NCI-H748 (cell line): Measurements from ENCODE around the gene STIMATE.

Experiments used
- DNase-seq: peaks from one replicate; lab custom pipeline; 2025; ENCODE audit not compliant: unreplicated experiment; lab: John Stamatoyannopoulos, UW

STIMATE gene

DNA sequence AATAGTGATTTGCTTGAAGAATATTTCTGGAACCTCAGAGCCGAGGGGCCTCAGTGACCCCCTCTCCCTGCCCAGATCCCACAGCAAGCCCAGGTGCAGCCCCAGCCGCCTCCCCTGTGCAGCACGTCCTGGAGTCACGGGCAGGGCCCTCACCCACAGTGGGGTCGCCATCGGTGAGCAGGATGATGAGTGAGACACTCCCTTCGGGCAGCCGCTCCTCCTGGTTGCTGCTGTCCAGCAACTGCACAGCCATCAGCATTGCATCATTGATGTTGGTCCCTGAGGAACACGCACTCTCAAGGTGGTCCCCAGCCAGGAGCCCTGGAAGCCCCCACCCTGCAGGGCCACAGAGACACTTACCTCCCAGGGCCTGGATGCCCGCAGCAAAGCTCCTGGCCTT lies 73.3 kb downstream of the STIMATE start:
- no peak for DNase-seq

DNA sequence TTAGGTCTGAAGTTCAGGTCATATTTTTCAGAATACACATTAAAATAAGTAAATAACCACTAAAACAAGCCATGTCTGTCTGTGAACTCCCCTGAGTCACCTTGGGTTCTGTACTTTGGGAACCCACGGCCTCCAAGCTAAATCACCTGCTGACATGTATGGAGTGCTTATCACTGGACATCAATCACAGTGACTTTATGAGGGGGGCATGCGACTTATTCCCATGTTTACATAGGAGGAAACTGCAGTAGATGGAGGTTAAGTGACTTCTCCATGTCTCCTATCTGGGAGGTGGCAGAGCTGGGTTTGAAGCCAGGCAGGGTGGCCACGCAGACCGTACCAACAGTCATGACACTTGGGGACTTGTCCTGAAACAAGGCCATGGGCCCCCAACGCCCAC lies 75.0 kb downstream of the STIMATE start:
- DNase-seq = no peak

DNA sequence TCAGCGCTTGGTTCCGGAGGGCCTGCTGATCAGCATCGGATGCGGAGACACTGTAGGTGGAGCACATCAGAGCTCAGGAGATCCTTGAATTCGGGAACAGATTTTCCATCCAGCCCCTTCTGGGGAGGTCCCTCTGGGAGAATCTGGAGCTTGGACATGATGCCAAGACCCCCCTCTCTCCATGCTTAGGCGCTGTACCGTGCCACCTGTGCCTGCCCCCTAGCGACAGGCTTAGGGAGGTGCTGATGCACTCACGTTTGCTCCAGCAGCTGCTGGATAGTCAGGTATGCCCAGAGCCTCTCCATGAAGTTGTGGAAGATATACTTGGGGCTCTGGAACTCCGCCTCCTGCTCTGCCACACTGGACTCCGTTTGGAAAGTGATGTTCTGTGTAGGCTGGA lies 76.6 kb downstream of the STIMATE start:
- peak; percentile 19 for DNase-seq

DNA sequence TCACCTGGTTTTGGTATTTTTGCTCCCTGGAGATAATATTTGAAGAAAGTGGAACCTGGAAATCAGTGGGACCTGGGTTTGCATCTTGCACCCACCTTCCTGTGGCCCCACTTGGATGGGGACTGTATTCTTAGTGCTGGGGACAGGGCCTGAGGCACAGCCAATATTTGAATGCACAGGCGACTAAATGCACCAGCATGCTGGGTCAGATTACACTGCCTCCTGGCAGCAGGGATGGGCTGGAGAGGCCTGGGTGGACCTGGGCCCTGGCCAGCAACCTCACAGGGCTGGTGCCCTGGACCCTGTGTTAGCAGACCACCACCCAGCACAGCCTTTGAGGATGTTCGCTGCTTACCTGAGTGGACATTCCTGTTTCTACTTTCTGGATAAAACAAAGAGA lies 77.4 kb downstream of the STIMATE start:
- DNase-seq = no peak

DNA sequence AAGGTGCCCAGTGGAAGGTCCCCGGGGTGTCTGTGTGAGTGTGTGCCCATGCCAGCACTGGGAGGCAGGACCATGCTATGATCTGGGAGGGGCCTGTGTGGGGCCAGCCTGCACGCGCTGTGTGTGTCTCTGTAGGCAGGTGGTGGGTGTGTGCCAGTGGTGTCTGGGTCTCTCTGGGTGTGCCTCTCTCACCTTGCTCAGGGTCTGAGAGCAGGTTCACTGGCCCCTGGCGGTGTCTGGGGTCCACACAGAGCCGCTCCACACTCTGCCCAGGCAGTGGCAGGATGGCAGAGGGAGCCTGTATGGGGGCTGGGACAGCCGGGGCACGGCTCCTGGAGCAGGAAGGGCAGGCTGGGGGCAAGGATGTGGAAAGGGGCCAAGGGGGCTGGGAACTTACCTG lies 79.5 kb downstream of the STIMATE start:
- DNase-seq = no peak

DNA sequence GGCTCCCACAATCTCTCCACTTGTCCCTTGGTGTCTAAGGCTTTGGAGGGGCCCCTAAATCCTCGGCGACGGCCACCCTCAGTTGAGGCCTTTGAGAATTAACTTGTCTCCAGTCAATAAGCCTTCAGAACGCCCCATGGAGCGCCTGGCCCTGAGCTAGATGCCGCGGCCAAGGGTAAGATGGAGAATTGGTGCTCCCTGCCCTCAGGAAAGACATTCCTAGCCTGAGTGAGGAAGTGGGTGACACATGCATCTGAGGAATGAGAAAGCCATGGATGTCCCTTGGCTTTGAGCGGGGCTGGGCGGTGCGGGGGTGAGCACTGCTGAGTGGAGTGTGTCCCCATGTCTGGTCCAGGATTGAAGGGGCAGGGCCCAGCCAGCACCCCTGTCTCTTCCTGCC lies 80.1 kb downstream of the STIMATE start:
- no peak for DNase-seq

DNA sequence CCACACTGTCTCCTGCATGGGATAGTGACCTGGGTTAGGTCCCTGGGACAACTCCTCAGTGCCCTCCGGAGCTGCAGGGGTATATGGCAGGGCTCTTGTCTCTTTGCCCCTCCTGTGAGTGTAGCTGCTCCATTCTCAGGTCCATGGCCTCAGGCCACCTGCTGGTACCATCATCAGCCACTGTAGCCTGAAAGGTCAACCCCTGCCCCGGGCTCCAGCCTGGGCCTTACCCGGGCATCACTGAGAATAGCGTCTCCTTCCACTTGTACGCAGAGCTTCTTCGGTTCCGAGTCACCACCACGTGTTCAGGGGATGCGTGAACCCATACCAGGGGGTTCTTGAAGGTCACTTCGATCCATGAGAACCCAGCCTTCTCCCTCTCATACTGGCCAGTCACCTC lies 80.7 kb downstream of the STIMATE start:
- DNase-seq = no peak

DNA sequence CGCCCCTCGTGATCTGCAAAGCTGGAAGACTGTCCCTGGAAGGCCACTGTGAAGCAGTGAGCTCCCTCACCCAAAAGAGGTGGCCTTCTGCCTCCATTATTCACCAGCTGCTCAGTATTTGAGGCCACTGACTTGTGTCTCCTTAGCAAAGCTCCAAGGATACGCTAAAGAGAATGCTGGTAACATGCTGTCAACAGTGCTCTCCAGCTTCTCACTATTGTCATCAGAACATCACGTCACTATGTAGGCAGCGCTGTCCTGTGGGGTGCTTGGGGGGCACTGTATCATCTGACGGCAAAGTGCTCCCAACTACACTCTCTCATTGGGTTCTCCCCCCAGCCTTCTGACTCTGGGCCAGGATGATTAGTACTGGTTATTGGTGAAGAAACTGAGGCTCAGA lies 81.1 kb downstream of the STIMATE start:
- no peak for DNase-seq

DNA sequence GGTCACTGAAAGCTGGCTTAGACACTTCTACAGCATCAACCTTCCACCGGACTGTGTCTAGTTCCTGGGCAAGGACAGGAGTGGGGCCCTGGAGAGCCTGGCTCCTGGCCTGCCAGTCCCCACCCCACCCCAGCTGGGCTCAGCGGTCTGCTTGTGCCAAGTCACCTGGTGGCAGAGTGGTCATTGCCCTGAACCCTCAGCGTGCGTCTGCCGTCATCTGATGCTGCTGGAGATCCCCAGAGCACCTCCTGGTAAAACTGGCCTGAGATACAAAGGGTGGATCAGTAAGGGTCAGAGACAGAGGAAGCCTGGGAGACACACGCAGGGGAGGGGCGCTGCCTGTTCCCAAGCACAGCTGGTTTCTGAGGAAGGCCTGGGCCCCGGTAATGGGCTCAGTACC lies 83.5 kb downstream of the STIMATE start:
- DNase-seq = no peak

DNA sequence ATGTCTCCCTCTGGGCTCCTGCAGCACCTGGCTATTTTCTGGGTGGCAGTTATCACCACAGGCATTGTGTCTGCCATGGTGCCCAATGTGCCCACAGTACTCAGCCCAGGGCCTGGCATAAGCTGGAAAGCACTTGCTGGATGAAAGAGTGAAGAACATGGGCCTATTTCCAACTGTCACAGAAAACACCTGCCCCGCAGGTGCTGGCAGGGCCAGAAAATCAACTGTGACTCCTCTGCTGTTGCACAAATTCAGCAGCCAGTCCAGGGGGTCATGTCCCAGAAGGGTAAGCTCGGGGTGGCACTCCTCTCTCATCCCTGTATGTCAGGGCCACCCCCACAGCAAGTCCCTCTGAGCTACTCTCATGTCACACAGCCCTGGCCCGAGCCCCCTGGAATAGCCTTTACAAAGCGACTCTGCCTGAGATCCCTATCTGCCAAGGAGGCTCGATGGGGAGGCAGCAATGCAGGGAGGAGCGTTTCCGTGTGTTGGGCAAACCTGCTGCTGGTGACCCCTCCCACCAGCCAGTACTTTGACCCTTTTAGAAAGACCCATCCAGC lies 85.8 kb downstream of the STIMATE start:
- DNase-seq = no peak

DNA sequence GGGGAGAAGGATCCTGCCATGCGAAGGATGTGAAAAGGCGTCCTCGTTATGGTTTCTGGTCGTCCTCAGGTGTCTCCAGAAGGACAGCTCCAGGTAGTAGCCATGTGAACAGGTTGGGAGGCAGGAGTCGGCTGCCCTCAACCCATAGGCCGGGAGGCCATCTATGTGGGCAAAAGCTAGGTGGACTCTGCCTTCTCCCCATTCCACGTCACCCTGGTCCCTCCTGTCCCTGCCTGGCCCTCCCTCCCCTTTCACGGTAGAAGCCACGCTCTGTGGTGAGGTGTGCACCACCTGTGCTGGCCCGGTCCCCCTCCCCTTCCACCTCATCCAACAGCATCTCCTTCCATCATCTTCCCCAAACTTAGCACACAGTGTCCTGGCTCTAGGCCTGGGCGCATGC lies 86.4 kb downstream of the STIMATE start:
- DNase-seq = no peak

DNA sequence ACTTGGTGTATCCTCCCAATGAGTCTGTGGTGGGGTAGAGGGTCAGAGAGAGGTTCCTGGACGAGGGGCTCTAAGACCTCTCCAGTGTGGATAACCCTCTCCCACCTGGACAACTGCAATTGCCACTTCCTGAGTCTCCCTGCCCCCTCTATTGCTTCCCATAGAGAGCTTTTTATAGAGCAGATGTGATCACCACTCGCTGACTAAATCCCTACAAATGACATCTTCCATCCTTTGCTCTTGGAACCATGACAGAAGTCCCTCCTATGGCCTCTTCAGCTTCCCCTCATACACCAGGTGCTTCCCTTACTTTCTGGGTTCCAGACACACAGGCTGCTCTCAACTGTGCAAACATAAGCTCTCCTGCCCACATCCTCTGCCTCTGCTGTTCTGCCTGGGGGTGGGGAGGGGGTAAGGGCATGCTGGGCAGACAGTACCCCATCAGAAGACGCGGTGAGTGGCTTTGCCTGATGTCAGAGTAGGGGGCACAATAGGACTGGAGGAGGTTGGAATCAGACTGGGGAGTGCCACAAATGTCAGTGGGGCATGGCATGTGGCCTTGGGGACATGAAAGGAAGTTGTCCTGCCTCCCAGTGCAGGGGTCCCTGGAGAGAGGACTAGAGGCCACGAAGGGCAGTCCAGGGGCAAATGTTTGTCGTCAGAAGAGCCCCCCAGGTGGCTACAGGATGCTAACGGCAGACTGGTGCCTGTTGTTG lies 87.5 kb downstream of the STIMATE start:
- no peak for DNase-seq

DNA sequence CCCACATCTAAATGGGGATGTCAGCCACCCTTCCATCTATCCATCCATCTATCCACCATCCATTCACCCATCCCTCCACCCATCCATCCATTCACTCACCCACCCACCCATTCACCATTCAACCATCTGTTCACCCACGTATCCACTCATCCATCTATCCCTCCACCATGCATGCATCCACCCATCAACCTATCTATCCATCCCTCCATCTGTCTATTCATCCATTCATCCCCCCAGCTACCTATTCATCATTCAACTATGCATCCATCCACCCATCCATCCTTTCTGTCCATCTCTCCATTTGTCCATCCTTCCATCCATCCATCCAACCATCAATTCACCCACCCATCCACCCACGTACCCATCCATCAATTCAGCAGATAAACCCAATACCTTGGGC lies 88.2 kb downstream of the STIMATE start:
- no peak for DNase-seq

DNA sequence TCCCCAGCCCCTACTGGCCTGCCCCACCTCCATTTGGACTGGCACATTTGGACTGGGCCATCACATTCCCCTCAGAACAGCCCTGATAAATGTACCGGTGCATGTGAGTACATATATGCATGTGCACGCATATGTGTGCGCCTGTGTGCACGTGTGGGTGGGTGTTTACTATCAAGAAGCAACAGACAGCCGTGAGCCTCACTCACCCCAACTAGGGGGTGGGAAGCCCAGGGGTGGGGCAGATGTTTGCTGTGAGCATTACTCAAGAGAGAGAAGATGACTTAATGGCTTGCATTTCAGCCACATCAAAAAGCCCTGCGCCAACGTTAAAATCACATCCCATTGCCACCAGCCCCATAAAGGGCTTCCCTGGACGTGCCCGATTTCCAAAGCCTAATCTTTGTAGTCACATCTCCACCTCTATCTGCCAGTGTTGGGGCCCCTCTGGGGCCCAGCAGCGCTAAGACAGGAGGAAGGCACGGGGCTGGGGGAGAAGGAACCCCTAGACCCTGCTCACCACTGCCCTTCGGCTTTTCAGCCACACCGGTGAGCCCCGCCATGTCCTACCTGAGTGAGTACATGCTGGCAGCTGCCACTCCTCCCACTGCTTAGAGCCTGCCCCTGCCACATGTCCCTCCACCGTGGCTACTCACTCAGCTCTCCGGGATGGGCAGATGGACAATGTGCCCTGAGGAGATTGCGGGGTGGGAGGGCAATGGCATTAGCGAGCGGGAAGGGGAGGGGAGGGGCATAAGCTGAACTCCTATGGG lies 91.9 kb downstream of the STIMATE start:
- DNase-seq = no peak

DNA sequence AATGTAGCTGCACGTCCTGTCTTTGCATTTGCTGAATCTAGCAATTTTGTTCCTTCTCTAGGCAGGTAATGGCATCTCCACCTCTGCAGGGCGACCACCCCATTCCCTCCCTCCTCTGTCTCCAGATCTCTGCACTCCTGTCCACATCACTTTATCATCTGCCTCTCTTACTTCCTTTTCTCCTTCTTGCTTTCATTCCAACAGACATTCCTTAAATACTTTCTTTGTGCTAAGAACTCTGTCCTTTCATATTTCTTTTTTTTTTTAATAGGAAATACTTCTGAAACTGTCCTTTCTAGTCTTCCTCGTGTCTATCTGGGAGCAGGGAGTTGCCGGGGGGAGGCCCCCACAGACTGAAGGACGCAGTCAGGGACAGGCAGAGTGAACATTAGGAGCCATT lies 95.5 kb downstream of the STIMATE start:
- DNase-seq = no peak

DNA sequence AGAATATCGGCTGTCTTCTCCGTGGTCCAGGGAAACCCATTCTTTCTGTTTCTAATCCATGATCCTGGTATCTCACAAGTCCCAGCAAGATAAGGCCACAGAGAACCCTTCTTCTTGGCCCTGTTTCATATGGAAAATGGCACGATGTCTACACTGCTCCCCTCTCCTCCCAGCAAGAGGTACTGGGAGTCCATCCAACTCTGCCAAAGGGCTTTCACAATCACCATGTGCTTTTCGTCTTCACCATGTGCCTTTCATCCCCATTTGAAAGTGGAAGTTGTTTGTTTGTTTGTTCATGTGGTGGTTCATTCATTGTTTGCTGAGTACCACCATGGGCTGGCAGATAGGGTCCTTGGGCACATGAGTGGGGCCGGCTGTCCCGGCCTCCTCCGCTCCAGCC lies 97.3 kb downstream of the STIMATE start:
- no peak for DNase-seq

DNA sequence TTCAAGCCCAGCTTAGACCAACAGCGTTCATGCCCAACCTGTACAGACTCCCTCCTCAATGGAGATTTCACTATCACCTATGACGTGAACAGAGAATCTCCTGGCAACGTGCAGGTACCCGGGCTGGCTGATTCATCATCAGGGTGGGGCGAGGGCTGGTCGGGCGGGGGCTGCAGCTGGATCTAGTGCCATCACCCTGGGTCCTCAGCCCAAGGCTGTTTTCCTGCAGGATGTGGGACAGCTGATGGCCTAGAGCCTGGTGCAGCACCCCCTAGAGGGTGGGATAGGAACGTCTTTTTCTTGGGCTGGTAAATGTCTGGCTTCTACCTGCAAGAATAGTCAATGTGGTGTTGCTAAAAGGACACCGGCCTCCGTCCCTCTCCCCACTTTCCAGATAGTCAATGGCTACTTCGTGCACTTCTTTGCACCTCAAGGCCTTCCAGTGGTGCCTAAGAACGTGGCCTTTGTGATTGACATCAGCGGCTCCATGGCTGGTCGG lies 98.3 kb downstream of the STIMATE start:
- DNase-seq = peak; percentile 12

DNA sequence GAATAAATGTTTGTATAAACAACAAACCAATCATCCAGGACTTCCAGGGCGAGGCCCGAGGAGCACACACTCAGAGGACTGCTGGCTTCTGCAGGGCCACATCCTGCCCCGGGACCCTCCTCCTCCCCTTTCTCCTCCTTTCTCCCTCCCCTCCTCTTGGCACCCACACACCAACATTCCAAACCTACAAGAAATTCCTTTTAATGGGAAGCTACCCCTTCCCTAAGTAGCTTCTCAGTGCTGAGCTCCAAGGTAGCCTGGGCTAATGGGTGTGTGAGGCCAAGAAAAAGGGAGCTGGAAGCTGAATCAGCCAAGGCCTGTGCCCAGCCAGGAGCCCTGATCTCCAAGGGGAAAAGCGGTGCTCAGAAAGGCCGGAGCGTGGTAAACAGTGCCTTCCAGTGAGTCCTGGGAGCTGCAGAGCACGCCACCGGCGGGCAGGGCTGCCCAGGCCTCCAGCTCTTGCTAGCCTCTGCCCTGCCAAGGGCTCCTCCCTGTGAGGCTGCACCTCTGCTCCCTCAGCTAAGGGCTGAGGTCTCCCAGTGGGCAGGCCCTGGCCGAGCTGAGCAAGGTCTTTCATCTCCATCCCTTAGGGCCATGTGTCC lies 98.9 kb downstream of the STIMATE start:
- DNase-seq = no peak

DNA sequence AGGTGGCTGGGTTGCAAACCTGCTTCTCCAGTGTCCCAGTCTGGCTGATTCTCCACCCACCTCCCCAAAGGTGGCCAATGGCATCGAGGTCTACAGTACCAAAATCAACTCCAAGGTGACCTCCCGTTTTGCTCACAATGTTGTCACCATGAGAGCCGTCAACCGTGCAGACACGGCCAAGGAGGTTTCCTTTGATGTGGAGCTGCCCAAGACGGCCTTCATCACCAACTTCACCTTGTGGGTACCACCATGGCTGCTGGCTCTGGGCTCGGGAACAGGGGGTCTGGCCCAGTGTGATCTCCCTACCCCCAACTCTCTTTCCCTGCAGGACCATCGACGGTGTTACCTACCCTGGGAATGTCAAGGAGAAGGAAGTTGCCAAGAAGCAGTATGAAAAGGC lies 100.9 kb downstream of the STIMATE start:
- no peak for DNase-seq

DNA sequence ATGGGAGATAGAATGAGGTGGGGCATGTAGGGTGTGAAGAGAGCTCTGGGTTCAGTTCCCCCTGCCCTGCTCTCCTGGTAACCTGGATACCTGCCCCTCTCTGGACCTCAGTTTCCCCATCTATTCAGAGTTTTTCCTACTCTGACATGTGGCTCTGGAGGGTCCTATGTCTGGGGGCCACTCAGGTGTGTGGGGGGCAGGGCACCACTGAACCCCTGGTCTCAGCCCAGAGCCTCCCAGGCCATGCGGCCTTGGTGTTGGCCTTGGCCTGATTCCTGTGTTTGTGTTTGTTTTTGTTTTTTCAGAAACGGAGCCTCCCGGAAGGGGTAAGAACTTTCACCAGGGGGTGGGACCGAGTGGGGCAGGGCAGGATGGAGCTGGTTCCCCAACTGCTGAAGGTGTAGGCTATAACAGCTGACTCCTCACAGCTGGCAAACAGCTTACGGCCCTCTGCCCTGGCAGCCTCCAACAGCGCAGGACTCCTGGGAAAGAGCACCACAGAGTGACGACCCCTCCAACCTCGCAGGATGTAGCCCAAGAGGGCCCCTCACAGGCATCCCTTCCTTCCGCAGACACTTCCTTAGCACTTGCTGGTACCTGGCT lies 101.9 kb downstream of the STIMATE start:
- DNase-seq = no peak

DNA sequence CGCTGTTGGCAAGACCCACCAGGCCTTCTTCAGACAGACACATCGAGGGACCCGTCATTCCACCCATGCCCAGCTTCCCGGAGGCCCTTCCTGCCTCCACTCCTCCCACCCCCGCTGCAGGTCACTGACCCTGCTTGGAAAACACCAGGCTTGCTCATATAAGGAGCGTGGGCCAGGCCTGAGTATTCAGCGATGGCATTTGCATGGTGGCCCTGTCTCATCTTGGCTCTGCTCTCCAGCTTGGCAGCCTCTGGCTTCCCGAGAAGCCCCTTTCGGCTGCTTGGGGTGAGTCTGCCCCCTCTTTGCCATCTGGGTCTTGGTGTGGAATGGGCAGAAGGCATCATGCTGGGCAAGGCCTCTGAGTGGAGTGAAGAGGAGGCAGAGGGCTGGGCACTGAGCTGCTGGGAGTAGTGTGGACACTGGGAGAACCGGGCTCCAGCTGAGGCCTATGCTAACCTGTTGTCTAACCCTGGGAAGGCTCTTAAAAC lies 102.7 kb downstream of the STIMATE start, which contains the start of gene ITIH3:
ITIH3 (plus strand) TSS at position 185 of the 488 bp plus-strand sequence; CDS start at position 193, 8 bp downstream.
- no peak for DNase-seq
